DMS79 treated with DMSO at 0.1 percent for 48 hours (cell line): ENCODE measurements around the gene RASSF5.
"Not testable (repeated sequence)": the region's sequence is repeated elsewhere in the genome, so short reads cannot be mapped to it uniquely, and the experiment has no call there.

Source experiments
- DNase-seq: peaks from one replicate; lab custom pipeline; 2025; lab: John Stamatoyannopoulos, UW

The RASSF5 gene

GRCh38 chr1:206477110-206477509, 30.2 kb upstream of the RASSF5 start:
- DNase-seq, result no peak

DNA sequence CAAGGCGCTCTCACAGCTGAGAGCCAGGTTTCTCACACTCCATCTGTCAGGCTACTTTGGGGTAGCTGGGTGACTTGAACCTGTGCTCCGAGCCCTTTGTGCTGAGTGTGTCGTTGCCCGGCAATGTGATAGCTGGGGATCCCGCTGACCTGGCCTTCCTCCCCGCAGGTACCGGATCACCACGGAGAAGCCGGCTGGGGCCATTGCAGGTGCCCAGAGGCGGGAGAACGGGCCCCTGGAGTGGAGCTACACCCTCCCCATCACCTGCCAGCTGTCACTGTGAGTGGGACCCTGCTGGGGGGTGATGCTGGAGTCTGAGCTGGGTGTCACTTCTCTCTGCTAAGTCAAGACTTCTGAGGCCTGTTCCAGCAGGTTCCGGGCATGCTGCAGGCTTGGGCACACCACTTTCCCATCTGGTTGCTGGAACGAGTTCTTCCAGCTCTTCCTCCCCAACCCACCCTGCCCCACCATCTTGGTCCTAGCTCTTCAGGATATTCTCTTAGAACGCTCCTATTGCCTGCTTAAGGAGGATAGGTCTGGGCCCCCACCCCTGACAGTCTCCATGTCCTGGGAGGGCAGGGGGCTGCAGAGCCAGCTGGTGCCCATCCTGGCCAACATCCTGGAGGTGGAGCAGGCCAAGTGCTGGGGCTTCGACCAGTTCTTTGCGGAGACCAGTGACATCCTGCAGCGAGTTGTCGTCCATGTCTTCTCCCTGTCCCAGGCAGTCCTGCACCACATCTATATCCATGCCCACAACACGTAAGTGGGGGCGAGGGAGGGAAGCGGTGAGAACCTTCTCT, 29.6 kb upstream of the RASSF5 start:
- no peak for DNase-seq

- DNase-seq, result no peak
Measured at GRCh38 chr1:206478746-206479145, 28.6 kb upstream of the RASSF5 start.

GRCh38 chr1:206479183-206480125, 27.9 kb upstream of the RASSF5 start:
- DNase-seq, result peak; percentile 71

DNA sequence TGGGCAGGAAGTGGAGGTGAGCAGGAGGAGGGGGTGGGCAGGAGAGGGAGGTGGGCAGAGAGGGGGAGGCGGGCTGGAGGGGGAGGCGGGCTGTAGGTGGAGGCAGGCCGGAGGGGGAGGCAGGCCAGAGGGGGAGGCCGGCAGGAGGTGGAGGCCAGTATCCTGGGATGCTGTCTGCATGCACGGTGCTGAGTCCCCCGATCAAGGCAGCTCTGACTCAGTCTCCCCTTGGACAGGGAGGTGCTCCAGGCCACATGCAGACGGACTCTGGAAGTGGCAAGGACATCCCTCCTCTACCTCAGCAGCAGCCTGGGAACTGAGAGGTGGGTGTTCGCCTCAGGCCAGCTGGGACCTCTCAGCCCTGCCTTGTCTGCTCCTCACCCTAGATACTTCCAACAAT, 27.1 kb upstream of the RASSF5 start:
- no peak for DNase-seq

- no peak for DNase-seq
Measured at GRCh38 chr1:206482611-206483010, 24.7 kb upstream of the RASSF5 start.

DNA sequence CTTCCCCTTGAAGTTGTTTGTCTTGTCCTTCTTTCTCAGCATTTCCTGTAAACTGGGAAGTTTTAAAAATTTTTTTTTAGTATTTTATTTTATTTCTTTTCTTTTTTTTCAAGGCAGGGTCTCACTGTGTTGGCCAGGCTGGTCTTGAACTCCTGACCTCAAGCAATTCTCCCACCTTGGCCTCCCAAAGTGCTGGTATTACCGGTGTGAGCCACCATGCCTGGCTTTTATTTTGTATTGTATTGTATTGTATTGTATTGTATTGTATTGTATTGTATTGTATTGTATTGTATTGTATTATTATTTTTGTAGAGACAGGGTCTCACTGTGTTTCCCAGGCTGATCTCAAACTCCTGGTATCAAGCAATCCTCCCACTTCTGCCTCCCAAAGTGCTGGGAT, 23.5 kb upstream of the RASSF5 start:
- DNase-seq, result not testable (repeated sequence)

GRCh38 chr1:206484901-206485300, 22.4 kb upstream of the RASSF5 start:
- no peak for DNase-seq

DNA sequence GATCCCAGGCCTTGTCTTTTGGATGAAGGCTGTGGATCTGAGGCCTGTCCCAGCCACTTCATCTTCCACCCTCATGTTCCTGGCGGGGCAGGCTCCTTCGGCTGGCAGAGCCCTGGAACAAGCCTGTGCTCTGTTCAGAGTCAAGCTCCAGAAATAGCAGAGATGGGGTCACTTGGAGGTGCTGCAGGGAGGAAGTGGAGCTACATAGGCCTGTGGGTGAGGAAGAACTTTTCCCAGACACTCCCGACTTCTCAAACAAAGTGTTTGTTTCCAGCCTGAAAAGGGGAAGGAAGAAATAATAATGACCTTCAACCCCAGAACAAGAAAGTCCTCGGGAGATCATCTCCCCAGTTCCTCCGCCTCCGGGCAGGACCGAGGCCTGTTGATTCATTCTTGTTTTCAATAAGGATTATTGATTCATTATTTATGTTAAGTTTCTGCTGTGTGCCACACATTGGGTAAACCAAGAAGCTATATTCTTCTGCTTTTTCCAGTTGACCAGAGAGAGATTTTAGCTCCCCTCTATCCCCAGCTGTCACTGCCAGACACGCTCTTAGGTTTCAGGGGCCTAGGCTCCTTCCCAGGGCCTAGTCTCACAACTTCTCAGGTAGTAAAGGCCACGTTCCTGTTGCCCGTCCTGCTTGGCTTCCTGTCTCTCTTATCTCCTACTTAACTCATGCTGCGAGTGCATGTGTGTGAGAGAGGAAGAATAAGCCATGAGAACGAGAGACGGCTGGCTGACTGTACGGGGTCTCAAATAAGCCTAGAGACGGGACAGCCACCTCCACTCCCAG, 20.1 kb upstream of the RASSF5 start:
- no peak for DNase-seq

GRCh38 chr1:206487970-206488369, 19.4 kb upstream of the RASSF5 start:
- no peak for DNase-seq

GRCh38 chr1:206488466-206488865, 18.9 kb upstream of the RASSF5 start:
- DNase-seq, result no peak

GRCh38 chr1:206489980-206490770, 17.2 kb upstream of the RASSF5 start:
- DNase-seq, result peak; percentile 78

DNA sequence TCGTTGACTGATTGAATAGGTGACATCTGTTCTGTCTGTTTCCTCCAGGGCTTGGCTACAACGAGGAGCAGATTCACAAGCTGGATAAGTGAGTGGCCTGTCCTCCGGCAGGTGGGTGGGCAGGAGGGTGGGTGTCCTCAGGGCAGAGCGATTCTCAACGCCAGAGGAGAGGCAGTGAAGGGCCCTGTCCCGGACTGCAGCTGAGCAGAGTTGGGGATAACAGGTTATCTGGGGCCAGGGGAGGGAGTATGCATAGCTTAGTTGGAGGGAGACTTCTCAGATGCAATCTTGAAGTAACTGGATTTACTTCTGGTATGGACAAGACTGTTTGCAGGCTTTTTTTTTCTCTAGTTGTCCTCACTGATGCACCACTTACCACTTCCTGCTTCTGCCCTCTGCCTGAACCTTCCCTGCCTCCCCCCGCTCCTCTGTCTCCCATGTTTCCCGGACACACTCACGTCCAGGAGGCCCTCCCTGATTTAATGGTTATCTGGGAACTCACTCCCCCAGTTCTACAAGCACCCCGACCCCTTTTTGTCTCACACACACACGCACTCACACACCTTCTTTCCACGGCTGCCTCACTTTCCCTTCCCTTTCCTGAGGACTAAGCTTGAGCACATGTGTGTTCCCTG, 16.4 kb upstream of the RASSF5 start:
- DNase-seq, result no peak

- no peak for DNase-seq
Measured at GRCh38 chr1:206491616-206492015, 15.7 kb upstream of the RASSF5 start.

DNA sequence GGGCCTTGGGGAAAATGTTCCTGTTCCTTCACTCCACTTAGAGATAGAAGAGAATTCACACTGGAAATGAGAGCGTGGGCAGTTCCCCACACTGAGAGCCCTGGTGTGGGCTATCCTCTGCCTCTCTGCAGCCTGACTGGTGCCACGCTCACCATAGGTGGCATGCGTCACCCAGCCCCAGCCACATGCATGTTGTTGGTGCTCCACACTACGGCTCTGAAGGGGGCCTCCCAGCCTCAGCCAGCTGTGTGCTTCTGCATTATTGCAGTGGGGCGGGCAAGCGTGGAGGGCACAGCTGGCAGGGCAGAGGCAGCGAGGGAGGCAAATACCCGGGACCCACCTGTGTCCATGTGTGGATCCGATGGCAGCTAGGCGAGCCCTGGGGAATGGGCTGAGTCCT, 14.7 kb upstream of the RASSF5 start:
- no peak for DNase-seq

- DNase-seq, result no peak
Measured at GRCh38 chr1:206493279-206493678, 14.1 kb upstream of the RASSF5 start.

GRCh38 chr1:206495011-206495461, 12.3 kb upstream of the RASSF5 start:
- DNase-seq, result no peak

GRCh38 chr1:206495493-206496046, 11.8 kb upstream of the RASSF5 start:
- DNase-seq, result no peak

GRCh38 chr1:206496131-206496793, 11.1 kb upstream of the RASSF5 start:
- peak; percentile 8 for DNase-seq

GRCh38 chr1:206497363-206497762, 10.0 kb upstream of the RASSF5 start:
- DNase-seq, result no peak
